DMS53 treated with DMSO at 0.1 percent for 48 hours (cell line): ENCODE data around the gene PIWIL1.

ENCODE experiments used
- DNase-seq: peaks from one replicate; lab custom pipeline; 2025; ENCODE audit not compliant: unreplicated experiment; lab: John Stamatoyannopoulos, UW

PIWIL1 gene

DNA sequence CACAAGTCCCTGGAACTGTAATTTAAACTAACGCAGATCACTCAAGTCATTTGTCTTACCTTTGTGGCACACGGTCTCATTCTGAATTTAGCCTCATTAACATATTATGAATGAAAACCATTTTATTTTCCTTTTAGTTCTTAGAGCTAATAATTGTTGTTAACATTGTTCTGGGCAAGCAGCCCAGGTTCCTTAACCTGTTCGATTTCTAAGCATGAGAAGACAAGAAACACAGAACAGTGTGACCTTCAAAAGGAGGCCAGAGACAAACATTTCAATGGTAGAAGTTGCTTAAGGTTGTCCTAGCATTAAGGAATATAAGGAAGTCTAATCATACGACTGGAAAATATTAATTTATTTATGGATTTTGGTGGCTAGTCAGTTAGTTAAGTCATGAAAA is 35.2 kb downstream of the PIWIL1 start:
- no peak for DNase-seq

- no peak for DNase-seq
These were observed 36.4 kb downstream of the PIWIL1 start for GRCh38 chr12:130374083-130374482.

- no peak for DNase-seq
These were observed 37.9 kb downstream of the PIWIL1 start for GRCh38 chr12:130375296-130376287.

DNA sequence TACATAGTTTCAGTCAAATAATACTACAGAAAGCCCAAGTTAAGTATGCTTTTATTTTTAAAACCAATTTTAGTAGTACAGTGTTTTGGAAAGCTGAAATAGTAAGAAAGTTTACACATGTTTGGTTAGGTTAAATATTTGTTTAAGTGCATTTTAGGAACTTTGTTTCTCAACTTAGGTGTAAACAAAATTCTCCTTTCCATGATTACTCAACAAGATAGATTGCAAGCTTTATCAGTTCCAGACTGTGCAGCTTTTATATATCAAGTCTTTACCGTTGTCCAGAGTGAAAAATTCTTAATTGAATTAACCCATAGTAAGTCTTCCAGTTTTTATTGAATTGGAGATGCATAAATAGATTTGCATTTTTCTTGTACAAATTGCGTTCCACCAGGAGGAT is 45.1 kb downstream of the PIWIL1 start:
- no peak for DNase-seq

DNA sequence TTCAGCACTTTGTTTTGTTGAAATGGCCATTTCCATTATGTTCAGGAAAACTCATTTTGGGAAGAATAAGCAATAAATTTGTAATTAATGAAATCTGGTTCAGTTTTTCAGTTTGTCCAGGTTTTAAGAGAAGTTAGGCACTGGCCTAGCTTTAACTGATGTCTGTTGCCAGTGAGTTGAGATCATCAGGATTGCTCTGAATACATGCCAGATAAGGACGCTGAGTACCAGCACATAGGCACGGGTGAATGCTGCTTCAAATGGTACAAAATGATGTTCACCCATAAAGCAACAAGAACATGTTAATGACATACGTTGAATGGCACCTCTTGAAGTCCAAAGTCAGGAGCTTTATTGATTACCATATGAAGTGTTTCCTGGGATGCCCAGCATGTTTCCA is 46.5 kb downstream of the PIWIL1 start:
- no peak for DNase-seq

- DNase-seq, result no peak
These were observed 47.5 kb downstream of the PIWIL1 start for GRCh38 chr12:130385193-130385592.

GRCh38 chr12:130391186-130391585 is 53.5 kb downstream of the PIWIL1 start:
- no peak for DNase-seq

GRCh38 chr12:130394906-130395305 is 57.2 kb downstream of the PIWIL1 start:
- no peak for DNase-seq

DNA sequence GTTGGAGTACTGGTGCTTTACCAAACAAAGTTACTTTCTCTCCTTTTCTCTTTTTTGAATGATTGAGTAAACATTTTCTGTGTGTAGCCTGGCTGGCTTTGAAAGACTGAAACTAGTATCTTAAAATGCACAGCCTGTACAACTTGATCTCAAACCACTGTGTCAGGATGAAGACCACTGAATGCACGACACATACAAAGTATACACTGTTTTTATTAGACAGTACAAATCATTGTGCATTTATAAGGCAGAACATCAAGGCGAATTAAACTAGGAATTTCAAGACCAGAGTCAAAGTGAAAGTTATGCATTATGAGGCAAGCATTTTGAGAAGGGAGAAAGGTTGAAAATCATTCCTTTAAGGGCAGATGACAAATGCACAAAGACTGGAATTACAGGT is 59.0 kb downstream of the PIWIL1 start:
- DNase-seq, result no peak

DNA sequence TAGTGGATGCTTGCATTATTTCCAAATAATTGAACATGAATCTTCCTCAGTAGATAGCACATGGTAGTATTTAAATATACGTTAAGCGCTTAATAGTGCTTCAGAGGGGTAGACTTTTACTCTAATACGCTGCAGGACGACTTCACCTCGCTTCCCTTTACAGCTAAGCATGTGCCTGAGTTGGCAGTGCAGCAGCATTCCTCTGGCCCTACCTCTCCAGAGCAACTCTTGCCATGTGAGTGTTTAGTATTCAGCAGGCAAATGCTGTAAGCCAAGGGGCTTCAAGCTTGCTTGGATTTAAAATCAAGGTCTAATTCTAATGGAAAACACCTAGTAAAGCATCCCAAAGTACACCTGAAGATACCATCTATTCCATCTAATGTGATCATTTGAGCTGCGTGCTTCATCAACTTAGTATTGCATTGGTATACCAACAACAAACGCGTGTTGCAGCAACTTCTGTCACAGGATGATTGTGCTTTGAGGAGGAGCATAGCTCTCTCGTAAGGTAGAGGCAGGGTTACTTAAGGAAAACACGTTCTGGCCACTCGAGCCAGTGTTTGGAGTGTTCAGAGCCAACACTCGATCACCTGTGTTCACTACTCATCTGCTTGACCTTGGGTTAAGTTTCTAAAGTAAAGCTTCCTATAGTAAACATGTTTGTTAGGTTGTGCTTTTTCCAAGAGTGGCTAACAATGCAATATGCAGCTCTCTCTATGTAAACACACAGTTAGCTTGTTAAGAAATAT is 60.6 kb downstream of the PIWIL1 start:
- DNase-seq, result peak; percentile 59

- DNase-seq, result no peak
These were observed 64.0 kb downstream of the PIWIL1 start for GRCh38 chr12:130401703-130402102.

GRCh38 chr12:130405332-130405731 is 67.6 kb downstream of the PIWIL1 start:
- no peak for DNase-seq

GRCh38 chr12:130412384-130412783 is 74.7 kb downstream of the PIWIL1 start:
- DNase-seq, result no peak

DNA sequence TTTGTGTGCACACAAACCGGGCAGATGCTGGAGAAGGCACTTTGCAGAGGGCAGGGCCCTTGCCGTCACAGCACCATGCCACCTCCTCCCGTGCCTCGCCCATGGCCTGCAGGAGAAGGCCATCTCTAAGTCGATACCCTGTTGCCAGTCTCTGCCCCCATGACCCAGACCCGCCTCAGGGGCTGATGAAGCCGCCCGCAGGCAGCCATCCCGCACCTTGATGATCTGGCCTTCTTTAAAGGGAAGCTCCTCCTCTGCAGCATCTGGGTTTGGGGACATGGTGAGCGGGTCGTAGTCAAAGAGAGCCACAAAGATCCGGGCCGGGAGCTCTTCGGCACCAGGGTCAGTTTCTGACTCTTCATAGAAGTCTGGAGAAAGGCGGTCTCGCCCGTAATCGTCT is 76.2 kb downstream of the PIWIL1 start:
- no peak for DNase-seq

DNA sequence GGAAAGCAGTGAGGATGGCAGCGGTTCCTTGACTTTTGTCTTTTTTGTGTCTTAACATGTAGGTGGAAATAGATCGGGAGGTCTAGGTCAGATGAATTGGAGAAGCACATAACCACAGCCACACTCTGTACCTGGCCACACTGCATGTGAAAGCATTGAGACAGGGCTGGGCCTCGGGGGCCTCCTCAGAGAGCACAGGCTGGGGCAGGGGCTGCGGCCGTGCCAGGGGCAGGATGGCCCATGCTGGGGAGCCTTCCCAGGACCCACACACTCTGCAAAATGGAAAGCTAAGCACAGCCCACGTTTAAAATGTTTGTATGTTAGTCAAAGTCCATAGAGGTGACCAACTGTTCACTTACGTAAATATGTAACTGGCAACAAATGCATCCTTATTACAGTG is 76.7 kb downstream of the PIWIL1 start:
- DNase-seq, result no peak

- DNase-seq, result no peak
These were observed 80.6 kb downstream of the PIWIL1 start for GRCh38 chr12:130418251-130418650.

- no peak for DNase-seq
These were observed 81.4 kb downstream of the PIWIL1 start for GRCh38 chr12:130419116-130419515.

GRCh38 chr12:130420071-130420470 is 82.4 kb downstream of the PIWIL1 start:
- DNase-seq, result no peak

DNA sequence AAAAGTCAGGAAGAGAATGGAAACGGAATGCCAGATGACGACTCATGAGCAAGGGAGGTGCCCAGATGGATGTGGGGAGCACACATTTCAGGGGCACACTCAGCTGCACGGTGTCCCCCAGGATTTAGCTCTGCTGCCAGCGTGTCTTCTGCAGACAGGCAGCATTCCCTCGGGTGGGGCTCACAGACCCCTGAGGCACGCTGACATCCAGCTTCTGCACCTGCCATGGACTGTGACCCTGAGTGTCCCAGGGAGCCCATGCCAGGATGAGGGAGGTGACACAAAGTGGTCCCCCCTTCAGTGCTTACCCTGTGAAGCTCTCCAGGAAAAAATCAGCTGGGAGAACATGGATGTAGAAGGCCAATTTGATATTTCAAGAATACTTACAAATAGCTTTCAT is 84.2 kb downstream of the PIWIL1 start:
- no peak for DNase-seq
